Hippocampal formation (tissue), 2 donors: ENCODE measurements around the gene UBL3.

Experiments used
- DNase-seq, 2 donors: peaks; one replicate each; lab custom pipeline; 2025; lab: John Stamatoyannopoulos, UW

UBL3 gene

GRCh38 chr13:29850213-29850898, at the start of gene UBL3:
Gene UBL3, minus strand, starts transcription at chr13:29850617. Its CDS starts 1,079 bp downstream, at chr13:29849538.
- peak; percentile 94 to 97 for DNase-seq

- no peak for DNase-seq
Observed at GRCh38 chr13:29897102-29897501, 46.7 kb upstream of the UBL3 start.

GRCh38 chr13:29893438-29893837, 43.0 kb upstream of the UBL3 start:
- DNase-seq: no peak

- peak; percentile 62 to 70 for DNase-seq
Observed at GRCh38 chr13:29892151-29892550, 41.7 kb upstream of the UBL3 start.

- DNase-seq: no peak
Observed at GRCh38 chr13:29889111-29889510, 38.7 kb upstream of the UBL3 start.

GRCh38 chr13:29888306-29888705, 37.9 kb upstream of the UBL3 start:
- DNase-seq: no peak

GRCh38 chr13:29887686-29888085, 37.3 kb upstream of the UBL3 start:
- DNase-seq: no peak

GRCh38 chr13:29887030-29887557, 36.7 kb upstream of the UBL3 start:
- DNase-seq: no peak

GRCh38 chr13:29886446-29886845, 36.0 kb upstream of the UBL3 start:
- no peak for DNase-seq

GRCh38 chr13:29885989-29886388, 35.6 kb upstream of the UBL3 start:
- DNase-seq: no peak

GRCh38 chr13:29884671-29885430, 34.4 kb upstream of the UBL3 start:
- DNase-seq: peak in 1 of 2 donors; percentile 73

- DNase-seq: no peak
Observed at GRCh38 chr13:29883941-29884518, 33.6 kb upstream of the UBL3 start.

GRCh38 chr13:29882076-29882475, 31.7 kb upstream of the UBL3 start:
- DNase-seq: no peak

GRCh38 chr13:29878101-29878500, 27.7 kb upstream of the UBL3 start:
- no peak for DNase-seq

GRCh38 chr13:29877456-29878078, 27.1 kb upstream of the UBL3 start:
- no peak for DNase-seq

GRCh38 chr13:29875646-29876045, 25.2 kb upstream of the UBL3 start:
- no peak for DNase-seq

- DNase-seq: no peak
Observed at GRCh38 chr13:29868581-29868980, 18.2 kb upstream of the UBL3 start.

- no peak for DNase-seq
Observed at GRCh38 chr13:29865934-29866333, 15.5 kb upstream of the UBL3 start.

- DNase-seq: no peak
Observed at GRCh38 chr13:29861694-29862110, 11.3 kb upstream of the UBL3 start.

GRCh38 chr13:29859971-29860370, 9.6 kb upstream of the UBL3 start:
- DNase-seq: no peak

GRCh38 chr13:29858667-29859066, 8.2 kb upstream of the UBL3 start:
- no peak for DNase-seq

- no peak for DNase-seq
Observed at GRCh38 chr13:29858231-29858630, 7.8 kb upstream of the UBL3 start.
